Activated CD4-positive, alpha-beta T cell treated with anti-CD3 and anti-CD28 coated beads, Interleukin-2, amount 50 U/mL, for 24 hours (primary cell): ENCODE data around the gene USP11.

Experiments used
- DNase-seq, 2 donors: peaks; one replicate each; pipeline ENCODE4 v3.0.0-alpha.2; 2020; ENCODE audit warnings: low read depth in 1 of 2, low spot score in 1 of 2

USP11 gene

DNA sequence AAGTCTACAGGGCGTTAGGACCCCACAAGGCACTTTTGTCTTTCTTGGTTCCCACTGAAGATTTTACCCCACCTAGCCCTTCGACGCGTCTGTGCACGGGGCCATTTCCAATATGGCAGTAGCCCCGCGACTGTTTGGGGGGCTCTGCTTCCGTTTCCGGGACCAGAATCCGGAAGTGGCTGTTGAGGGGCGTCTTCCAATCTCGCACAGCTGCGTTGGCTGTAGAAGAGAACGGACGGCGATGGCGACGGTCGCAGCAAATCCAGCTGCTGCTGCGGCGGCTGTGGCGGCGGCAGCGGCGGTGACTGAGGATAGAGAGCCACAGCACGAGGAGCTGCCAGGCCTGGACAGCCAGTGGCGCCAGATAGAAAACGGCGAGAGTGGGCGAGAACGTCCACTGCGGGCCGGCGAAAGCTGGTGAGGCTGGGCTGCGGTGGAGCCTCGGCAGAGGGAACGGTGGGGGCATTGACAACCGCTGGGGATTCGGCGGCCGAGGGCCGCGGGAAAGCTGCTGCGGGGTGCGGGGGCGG, at the start of gene USP11:
Gene USP11, plus strand, starts transcription at position 207 of the 530 bp plus-strand sequence. Its CDS starts 35 bp downstream, at position 242.
- no peak for DNase-seq

- DNase-seq, result no peak
These were observed 48.3 kb upstream of the USP11 start for GRCh38 chrX:47184486-47184885.

DNA sequence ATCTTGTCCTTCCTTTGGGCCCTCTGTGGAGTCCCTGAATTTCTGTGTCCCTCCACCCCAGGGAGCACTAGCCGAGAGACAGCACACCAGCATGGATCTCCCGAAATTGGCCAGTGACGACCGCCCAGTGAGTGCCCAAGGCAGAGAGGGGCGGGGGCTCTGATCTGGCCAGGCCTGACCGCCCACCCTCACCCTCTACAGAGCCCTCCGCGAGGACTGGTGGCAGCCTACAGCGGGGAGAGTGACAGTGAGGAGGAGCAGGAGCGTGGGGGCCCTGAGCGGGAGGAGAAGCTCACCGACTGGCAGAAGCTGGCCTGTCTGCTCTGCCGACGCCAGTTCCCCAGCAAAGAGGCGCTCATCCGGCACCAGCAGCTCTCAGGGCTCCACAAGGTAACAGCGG, 47.6 kb upstream of the USP11 start:
- no peak for DNase-seq

DNA sequence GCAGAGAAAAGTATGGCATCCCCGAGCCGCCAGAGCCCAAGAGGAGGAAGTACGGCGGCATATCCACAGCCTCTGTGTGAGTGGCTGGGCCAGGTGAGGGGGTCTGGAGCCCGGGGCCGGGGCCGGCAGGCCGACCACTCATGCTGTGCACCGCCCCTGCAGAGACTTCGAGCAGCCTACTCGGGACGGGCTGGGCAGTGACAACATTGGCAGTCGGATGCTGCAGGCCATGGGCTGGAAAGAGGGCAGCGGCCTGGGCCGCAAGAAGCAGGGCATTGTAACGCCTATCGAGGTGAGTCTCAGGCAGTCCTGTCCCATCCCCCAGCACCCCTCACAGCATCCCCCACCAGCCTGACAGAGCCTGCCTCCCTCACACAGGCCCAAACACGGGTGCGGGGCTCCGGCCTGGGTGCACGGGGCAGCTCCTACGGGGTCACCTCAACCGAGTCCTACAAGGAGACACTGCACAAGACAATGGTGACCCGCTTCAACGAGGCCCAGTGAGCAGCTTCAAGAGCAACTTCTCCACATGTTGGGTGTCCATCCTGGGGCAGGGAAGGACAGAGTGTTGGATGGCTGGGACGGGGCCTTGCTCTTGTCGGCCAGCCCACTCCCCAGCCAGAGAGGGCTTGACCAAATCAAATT, 46.6 kb upstream of the USP11 start:
- DNase-seq, result no peak

GRCh38 chrX:47187106-47187677, 45.6 kb upstream of the USP11 start:
- DNase-seq, result no peak

- no peak for DNase-seq
These were observed 42.9 kb upstream of the USP11 start for GRCh38 chrX:47189906-47190305.

DNA sequence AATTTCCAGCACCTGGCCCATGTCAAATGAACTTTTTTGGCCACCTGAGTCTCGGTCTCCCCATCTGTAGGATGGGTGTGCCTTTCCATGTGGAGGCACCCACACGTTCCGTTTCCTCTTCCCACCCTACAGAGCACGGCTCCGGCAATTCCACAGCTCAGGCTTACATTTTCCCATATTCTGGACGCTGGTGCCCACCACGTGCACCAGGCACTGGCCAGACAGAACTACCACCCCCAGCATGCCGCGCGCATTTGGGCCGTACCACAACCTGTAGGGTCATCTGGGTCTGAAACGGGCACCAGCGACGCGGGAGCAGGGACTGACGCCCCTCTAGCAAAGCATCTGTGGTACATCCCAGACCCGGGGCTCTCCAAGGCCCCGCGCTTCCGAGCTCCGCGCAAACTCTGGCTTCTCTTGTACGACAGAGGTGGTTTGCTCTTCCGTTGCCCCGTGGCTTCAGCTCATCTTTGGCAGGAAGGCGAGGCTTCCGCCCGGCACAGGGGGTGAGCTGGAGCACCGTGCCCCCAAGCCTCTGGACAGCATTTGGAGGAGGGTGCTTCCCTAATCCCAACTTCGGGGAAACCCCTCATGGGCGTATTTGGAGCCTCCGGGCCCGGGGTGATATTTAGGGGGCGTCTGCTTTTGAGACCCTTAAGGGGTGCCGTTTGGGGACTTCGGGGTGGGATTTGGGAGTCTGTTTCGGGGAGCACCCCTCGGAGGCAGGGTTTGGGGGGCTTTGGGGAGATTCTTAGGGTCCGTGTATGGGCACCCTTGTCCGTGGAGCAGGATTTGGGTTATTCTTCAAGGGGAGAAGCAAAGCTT, 42.2 kb upstream of the USP11 start:
- DNase-seq, result peak; percentile 44 to 76

DNA sequence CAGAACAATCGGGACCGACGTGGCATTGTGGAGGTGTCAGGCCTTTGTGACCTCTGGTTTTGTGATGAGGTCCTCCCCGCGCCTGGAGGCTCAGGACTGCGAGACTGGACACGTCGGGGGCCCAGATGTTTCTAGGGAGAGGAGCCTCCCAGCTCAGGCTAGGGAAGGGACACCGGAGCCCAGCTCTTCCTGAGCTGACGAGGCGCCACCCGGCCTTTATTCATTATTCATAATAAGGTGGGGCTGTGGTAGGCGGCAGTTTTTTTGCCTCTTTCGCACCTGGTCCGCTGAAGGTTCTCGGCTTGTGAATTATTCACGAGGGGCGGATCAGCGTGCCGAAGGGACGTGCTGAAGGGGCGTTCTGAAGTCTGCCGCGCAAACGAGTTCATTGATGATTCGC, 41.5 kb upstream of the USP11 start:
- peak; percentile 4 to 37 for DNase-seq

DNA sequence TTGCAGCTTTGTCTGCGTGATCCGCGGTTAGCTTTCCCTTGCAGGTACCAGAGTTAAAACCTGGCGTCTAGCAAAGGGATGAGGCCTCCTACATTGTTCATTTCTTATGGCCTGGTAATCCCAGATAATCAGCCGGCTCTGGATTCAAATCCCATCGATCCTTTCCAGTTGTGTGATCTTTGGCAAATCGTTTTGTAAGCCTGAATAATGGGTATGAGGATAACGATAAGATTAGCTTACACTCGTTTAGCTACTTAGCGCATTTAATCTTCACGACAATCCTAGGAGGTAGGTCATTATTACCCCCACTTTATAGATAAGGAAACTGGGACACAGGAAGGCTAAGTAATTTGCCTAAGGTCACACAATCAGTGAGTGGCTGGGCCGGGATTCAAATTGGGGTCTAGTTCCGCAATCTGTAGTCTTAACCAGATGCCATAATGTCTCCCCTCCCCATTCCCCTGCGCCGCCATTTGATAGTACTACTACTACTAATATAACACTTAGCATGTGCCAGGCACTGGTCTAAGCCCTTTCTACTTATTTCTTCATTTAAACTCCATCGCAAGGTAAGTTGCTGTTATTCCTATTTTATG, 40.9 kb upstream of the USP11 start:
- no peak for DNase-seq

- peak; percentile 71 to 90 for DNase-seq
These were observed 39.2 kb upstream of the USP11 start, which contains the start of gene UBA1 for GRCh38 chrX:47193475-47194193. UBA1 (plus strand) TSS chrX:47193829; CDS start chrX:47198803, 4,974 bp downstream.

DNA sequence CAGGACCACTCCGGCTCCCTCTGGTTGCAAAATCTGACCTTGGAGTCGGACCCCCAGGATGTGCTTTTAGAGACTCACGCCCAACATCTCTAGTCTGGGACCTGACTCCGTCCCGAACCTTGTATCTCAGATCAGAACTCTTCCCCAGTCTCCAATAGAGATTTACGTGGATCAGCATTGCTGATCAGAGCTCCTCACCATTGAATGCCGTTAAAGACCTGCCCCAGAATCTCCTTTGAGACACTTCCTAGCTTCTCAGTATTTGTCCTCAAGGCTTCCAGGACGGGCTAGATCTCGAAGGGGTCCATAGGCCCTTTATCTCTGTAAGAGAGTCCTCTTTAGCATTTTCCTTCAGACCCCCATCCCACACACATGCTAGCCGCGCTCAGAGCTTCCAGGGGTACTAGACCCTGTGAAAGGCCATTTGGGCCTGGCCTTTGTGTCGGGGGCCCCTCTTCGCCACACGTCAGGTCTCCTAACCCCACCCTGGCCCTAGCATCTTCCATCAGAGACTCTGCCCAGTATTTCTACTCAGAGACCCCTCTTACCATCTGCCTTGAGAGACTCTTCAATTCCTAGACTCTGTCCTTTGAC, 38.5 kb upstream of the USP11 start:
- DNase-seq, result no peak

DNA sequence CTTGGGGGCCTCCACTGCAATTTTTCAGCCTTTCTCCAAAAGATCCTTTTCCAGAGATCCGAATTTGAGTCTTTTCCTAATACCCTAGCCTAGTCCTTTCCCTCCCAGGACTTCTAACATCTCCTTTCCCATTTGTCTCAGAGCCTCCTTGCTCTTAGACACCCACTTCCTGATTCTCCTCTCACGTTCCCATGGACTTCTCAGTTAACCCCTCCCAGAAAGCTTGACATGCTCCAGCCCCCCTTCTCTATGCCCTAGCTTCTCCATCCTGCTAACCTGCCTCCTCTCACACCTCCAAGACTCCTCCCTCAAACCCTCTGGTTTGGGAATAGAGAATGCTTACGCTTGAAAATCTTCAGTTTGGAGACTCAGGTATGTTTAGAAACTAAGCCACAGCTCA, 36.7 kb upstream of the USP11 start:
- DNase-seq, result no peak

GRCh38 chrX:47197526-47197925, 35.3 kb upstream of the USP11 start:
- DNase-seq, result no peak

GRCh38 chrX:47198026-47198686, 34.7 kb upstream of the USP11 start:
- DNase-seq, result no peak

DNA sequence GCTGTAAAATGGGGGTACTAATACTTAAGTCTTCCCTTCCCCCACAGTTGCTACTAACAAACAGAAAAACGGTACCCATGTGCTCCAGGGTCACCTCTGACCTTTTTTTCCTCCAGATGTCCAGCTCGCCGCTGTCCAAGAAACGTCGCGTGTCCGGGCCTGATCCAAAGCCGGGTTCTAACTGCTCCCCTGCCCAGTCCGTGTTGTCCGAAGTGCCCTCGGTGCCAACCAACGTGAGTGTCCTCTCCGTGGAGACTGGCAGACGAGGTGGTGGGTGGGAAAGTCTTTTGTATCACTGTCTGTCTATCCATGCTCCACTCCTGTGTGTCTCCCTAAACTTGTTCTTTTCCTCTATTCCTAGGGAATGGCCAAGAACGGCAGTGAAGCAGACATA, 34.1 kb upstream of the USP11 start:
- no peak for DNase-seq

GRCh38 chrX:47199286-47199685, 33.5 kb upstream of the USP11 start:
- no peak for DNase-seq

- DNase-seq, result no peak
These were observed 32.2 kb upstream of the USP11 start for GRCh38 chrX:47200385-47201150.

DNA sequence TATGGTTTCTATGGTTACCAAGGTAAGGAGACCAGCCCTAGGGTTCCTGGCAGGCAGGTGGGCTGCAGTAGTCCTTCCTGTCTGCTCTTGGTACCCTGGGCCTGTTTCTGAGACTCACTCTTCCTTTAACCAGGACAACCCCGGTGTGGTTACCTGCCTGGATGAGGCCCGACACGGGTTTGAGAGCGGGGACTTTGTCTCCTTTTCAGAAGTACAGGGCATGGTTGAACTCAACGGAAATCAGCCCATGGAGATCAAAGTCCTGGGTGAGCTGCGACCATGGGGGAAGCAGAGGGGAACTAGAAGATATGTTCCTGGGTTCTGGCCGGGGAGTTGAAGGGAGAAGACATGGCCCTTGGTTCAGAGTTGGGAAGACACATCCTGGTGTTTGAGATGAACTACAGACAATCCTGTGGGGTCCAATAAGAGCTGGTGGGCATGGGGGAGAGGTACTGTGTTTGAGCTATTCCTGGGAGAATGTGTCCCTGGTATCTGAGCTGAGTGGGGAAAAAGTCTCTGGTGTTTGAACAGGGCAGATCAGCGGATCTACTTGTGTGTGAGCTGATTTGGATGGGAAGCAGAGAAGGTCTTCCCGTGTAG, 31.4 kb upstream of the USP11 start:
- DNase-seq, result no peak

GRCh38 chrX:47202316-47202715, 30.5 kb upstream of the USP11 start:
- no peak for DNase-seq
